ENCODE results near the gene PCSK6.

GRCh38 chr15:101486696-101487459 lies 2.6 kb downstream of the PCSK6 start:
- TF ChIP-seq CTCF (conservative IDR thresholded peaks at IDR 0.05; ENCODE audit: low read length): no peak
- TF ChIP-seq EZH2phosphoT487 (IDR thresholded peaks at IDR 0.05; ENCODE audit: borderline replicate concordance, low read depth, low read length): no peak
